Skeletal muscle tissue (tissue), 4 donors: ENCODE data around the gene PRICKLE1. TPM values are rescaled to one million over a fixed set of nuclear protein-coding genes. Genes with fewer than 3 reads are reported as not detected.

Experiments
- H3K27ac ChIP-seq: one replicate; pipeline ENCODE4 v1.7.0; 2013; ENCODE audit warnings: mild to moderate bottlenecking, low read depth, low read length, inconsistent platforms
- H3K27me3 ChIP-seq, 3 donors: one replicate each; pipeline ENCODE4 v1.7.0; 2013; ENCODE audit warnings: low read length in 3 of 3; ENCODE audit not compliant: control insufficient read depth in 3 of 3, insufficient read depth in 3 of 3
- H3K36me3 ChIP-seq, 3 donors: one replicate each; pipeline ENCODE4 v1.7.0; 2013; ENCODE audit warnings: low read length in 3 of 3; ENCODE audit not compliant: control insufficient read depth in 3 of 3, insufficient read depth in 3 of 3
- H3K4me1 ChIP-seq, 3 donors: one replicate each; pipeline ENCODE4 v1.7.0; 2013; ENCODE audit warnings: low read length in 3 of 3, mild to moderate bottlenecking in 3 of 3; ENCODE audit not compliant: control insufficient read depth in 3 of 3, insufficient read depth in 3 of 3
- H3K4me3 ChIP-seq, 3 donors: one replicate each; pipeline ENCODE4 v1.7.0; 2013; ENCODE audit warnings: low read length in 3 of 3
- H3K9ac ChIP-seq, 3 donors: one replicate each; pipeline ENCODE4 v1.7.0; 2013; ENCODE audit warnings: low read length in 3 of 3, mild to moderate bottlenecking in 3 of 3, moderate library complexity in 2 of 3, low read depth in 1 of 3
- H3K9me3 ChIP-seq, 3 donors: one replicate each; pipeline ENCODE4 v1.7.0; 2013; ENCODE audit warnings: low read length in 3 of 3; ENCODE audit not compliant: control insufficient read depth in 3 of 3
- total RNA-seq: library from RNA; depleted of rRNA; stranded (reverse); fragments of >200 nt; gene quantifications from one replicate; pipeline ENCODE4 v1.2.3, GENCODE V29; 2014
- donor health status: Osteomylitis.

Gene PRICKLE1
- total RNA-seq, 1 donor from 2014 or later = 27.1 TPM

DNA sequence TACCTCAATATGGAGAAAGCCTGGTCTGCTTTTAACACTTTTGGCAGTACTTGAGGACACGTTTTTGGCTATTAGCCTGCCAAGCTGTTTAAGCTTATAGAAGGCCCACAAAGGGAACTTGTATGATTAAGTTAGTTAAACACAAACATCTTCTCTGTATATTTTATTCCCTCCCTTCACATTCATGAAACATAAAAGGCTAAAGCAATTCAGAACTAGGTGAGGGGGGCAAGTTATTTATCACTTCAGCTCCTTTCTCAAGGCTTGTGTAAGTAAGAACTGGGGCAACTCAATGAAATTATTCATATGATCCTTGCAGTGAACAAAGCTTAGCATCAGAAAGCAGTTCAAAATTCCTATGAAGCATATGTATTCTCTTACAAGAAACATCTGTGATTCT, 7.5 kb downstream of the PRICKLE1 start:
- Histone ChIP-seq H3K9ac (no peak overlapping the region), H3K4me3 (no peak overlapping the region), H3K36me3 (no peaks in the 10 kb centered on the region), H3K4me1 (peaks cover 16 to 22% (median 17%) of the 10 kb centered on the region in 3 donors), H3K27ac (no peak overlapping the region), H3K27me3 (no peaks in the 10 kb centered on the region), H3K9me3 (no peaks in the 10 kb centered on the region)

DNA sequence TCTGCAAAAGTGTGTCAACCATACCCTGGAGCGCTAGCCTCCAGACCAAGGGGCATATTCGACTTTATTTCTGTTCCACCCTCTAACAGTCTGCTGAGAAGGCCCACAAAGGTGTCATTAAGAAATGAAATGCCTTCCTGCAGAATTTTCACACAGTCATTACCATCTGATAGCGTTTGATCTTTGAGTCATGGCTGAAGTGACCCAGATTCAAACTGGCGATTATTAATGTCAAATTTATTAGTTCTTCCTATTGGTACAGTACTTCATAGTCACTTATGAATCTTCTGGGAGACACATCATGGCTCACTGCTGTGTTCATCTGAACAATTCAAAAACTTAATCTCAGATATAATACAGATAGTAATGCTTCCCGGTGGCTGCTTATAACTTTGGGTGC, 13.2 kb downstream of the PRICKLE1 start:
- no peak overlapping the region for H3K9ac ChIP-seq
- H3K36me3 ChIP-seq = no peaks in the 10 kb centered on the region
- H3K9me3 ChIP-seq = no peaks in the 10 kb centered on the region
- H3K4me3 ChIP-seq = no peak overlapping the region
- H3K27me3 ChIP-seq = no peaks in the 10 kb centered on the region
- H3K4me1 ChIP-seq = no peaks in the 10 kb centered on the region
- H3K27ac ChIP-seq = no peak overlapping the region

DNA sequence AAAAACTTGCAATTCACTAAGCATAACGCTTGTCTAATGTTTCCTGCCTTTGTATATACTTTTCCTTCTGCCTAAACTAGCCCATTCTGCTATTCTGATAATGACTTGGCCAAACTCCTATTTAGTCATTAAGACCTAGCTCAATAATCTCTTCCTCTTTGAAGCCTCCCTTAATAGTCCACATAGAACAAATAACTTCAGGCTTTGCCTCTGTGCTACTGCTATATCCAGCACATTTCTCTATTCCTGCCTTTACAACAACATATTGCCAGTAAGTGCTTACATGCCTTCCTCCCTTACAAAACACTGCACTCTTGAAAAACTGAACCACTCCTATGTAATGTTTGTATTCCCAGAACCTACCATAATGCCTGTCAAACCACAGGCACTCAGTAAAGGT, 13.8 kb downstream of the PRICKLE1 start:
- Histone ChIP-seq H3K4me1 (no peaks in the 10 kb centered on the region), H3K27ac (no peak overlapping the region), H3K4me3 (no peak overlapping the region), H3K36me3 (no peaks in the 10 kb centered on the region), H3K9me3 (no peaks in the 10 kb centered on the region), H3K9ac (no peak overlapping the region), H3K27me3 (no peaks in the 10 kb centered on the region)

DNA sequence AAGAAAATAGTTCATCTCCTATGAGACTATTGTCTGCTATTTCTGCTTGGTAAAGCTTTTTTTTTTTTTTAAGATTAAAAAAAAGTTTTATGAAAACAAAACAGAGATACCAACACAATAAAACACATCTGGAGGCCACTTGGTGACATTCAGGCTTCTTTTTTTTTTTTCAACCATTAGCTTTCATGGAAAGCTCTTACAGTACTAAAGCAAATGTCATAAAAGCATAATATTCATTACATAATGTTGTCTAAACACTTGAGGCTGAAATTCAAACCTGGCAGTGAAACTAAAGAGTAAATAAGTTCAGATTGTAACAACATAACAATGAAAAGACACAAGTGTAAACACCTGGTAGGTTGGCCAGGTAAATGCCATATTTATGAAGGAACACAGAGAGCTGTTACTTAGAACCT, 14.7 kb downstream of the PRICKLE1 start:
- Histone ChIP-seq H3K27me3 (no peaks in the 10 kb centered on the region), H3K4me1 (peaks cover 0 to under 1% (median 0%) of the 10 kb centered on the region in 3 donors), H3K9ac (no peak overlapping the region), H3K36me3 (no peaks in the 10 kb centered on the region), H3K9me3 (no peaks in the 10 kb centered on the region), H3K4me3 (no peak overlapping the region), H3K27ac (no peak overlapping the region)

DNA sequence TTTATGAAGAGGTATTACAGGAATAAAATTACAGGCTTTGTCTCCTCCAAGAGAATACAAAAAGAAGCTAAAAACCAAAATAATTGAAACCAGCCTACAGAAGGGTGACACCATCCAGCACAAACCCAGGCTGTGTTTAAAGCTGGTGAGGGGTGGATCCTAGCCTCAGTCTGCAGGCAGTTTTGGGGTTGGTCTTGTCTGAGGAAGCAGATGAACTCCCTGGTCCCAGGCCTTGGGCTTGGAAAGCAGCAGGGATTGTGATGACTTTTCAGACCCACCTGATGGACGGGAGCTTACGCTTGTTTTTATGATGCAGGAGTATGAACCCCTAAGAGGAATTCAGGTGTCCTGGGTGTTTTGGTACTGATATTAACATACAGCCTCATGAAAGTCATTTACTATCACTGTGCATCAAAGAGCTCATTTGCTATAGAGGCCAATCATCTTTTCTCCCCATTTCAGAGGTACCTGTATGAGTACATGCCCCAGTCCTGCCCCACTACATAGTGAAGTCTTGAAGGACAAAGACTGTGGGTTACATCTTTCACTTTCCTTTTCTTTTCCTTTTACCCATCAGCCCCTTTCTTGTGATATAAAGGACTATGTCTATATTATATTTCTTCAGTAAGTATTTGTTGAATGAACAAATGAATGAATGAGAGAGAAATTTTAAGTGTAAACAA, 18.1 kb downstream of the PRICKLE1 start:
- Histone ChIP-seq H3K9me3 (no peaks in the 10 kb centered on the region), H3K4me1 (peaks cover 0 to 6% (median 0%) of the 10 kb centered on the region in 3 donors), H3K27ac (no peak overlapping the region), H3K9ac (no peak overlapping the region), H3K27me3 (no peaks in the 10 kb centered on the region), H3K36me3 (no peaks in the 10 kb centered on the region), H3K4me3 (no peak overlapping the region)

DNA sequence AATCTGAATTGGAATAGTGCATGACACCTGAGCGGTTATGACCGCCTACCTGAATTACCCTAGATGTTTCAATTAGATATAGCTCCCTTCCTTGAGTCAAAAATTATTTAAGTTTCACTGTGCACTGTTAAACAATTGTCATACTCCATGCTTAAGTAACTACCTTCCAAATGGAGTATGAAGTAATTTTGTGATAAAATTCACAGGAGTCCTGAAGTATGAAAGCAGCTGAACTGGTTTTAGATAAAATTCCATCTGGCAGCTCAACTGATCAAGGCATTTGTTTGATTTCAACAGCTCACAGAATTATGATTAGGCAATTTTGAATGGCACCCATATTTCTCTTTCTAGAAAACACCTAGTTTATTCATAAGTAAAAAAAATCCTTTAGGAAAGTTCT, 19.5 kb downstream of the PRICKLE1 start:
- Histone ChIP-seq H3K4me1 (peaks cover 4 to 11% (median 5%) of the 10 kb centered on the region in 3 donors), H3K27me3 (no peaks in the 10 kb centered on the region)

DNA sequence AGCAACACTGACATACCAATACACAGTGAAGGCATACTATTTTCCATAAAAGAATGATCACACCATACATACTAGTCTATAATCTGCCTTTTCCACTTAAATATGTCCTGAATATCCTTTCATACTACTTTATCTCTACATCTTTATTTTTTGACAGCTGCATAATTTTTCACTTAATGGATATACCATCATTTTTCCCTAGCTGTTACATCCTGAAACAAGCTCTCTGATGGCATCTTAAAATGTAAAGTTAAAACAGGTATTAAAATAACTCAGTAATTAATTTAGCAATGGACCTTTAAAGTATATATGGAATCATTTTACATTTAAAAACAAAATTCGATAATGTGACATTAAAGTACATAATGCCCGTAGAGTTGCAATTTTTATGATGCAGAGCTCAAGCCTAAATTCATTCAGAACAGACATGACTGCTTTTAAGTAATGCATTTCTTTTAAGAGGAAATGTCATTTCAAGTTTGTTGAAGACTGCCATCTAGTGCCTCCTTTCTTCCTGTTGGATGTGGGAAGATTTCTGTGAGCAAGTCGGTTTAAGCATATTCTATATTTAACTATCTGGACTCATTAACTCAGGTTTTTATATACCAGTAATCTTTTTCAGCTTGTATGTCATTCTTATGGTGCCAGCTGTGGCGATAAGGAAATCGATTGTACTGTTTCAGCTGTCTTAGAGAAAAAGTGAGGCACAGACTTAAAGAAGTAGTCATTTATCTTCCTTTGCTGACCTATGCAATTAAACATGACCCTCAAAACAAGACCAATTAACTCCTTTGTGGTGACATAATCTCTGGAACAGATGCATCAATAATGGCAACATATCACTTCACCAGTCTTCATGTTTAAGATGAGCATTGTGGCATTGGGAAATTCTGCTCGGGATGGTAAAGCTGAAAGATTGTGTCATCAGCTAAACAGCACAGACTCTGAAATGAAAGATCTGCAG, 20.3 kb downstream of the PRICKLE1 start:
- H3K4me1 ChIP-seq = peaks cover 4 to 11% (median 5%) of the 10 kb centered on the region in 3 donors
- no peak overlapping the region for H3K4me3 ChIP-seq
- no peaks in the 10 kb centered on the region for H3K36me3 ChIP-seq
- no peaks in the 10 kb centered on the region for H3K9me3 ChIP-seq
- H3K27me3 ChIP-seq = no peaks in the 10 kb centered on the region
- no peak overlapping the region for H3K27ac ChIP-seq
- H3K9ac ChIP-seq = no peak overlapping the region

More for the DNA sequence above, 19.5 kb downstream of the PRICKLE1 start:
- H3K36me3 ChIP-seq = no peaks in the 10 kb centered on the region
- no peaks in the 10 kb centered on the region for H3K9me3 ChIP-seq
- no peak overlapping the region for H3K27ac ChIP-seq
- H3K4me3 ChIP-seq = no peak overlapping the region
- no peak overlapping the region for H3K9ac ChIP-seq

DNA sequence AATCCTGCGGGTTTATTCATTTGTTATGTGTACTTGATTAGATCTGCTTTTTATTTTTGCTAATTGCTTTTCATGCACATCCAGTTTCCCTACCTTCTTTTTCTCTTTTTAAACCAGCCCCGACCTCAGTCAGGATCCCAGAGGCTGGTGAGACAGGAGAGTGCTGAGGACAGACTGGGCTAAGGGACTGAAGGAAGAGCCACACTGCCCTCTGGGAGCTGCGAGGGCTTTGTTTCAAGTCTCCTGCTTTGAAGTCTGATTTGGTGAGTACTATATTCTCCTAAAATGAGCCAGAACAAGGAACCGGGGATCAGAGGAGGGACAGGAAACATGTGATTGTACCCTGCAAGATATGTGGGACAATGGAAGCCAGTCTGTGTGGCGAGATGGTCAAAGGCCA, 23.9 kb downstream of the PRICKLE1 start:
- Histone ChIP-seq H3K4me1 (peaks cover 5 to 11% (median 6%) of the 10 kb centered on the region in 3 donors), H3K27me3 (no peaks in the 10 kb centered on the region), H3K36me3 (no peaks in the 10 kb centered on the region), H3K9ac (no peak overlapping the region), H3K4me3 (no peak overlapping the region), H3K27ac (no peak overlapping the region), H3K9me3 (no peaks in the 10 kb centered on the region)

DNA sequence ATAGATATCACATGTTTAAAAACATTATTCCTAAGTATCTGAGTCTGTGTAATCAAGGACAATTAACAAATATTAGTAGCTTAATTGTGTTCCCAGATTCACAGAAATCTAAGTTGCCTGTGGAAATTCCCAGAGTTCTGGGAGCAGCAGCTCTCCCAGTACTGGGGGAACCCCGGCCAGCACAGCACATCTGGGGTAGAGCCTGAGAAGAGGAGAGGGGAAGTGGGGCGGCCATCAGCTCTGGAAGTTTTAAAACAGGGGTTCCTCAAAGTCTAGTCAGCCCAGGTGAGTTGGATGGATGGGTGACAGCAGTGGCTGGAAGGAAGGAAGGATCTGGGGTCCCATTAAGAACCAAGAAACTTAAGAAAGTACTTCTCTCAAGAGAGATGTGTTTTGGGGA, 24.6 kb downstream of the PRICKLE1 start:
- Histone ChIP-seq H3K27ac (no peak overlapping the region), H3K36me3 (no peaks in the 10 kb centered on the region), H3K4me1 (peaks cover 5 to 11% (median 7%) of the 10 kb centered on the region in 3 donors), H3K27me3 (no peaks in the 10 kb centered on the region), H3K4me3 (no peak overlapping the region), H3K9ac (no peak overlapping the region), H3K9me3 (no peaks in the 10 kb centered on the region)

DNA sequence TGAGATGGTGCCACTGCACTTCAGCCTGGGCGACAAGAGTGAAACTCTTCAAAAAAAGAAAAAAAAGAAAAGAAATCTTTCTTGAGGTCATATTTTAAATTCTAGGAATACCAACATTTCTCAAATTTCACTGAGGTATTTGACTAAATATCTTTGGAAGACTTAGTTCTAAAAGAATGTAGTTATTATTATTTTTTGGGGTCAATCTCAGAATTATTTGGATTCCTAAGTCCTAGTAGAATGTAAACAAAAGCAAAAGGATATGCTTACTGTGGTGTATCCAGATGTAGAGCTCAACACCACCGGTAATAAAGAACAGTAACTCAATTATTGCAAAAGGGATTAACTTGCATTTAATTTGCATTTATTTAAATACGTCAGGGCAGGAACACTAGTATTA, 25.0 kb downstream of the PRICKLE1 start:
- H3K27me3 ChIP-seq = no peaks in the 10 kb centered on the region
- H3K9ac ChIP-seq = no peak overlapping the region
- H3K9me3 ChIP-seq = no peaks in the 10 kb centered on the region
- no peak overlapping the region for H3K4me3 ChIP-seq
- H3K27ac ChIP-seq = no peak overlapping the region
- peaks cover 5 to 7% (median 7%) of the 10 kb centered on the region in 3 donors for H3K4me1 ChIP-seq
- H3K36me3 ChIP-seq = no peaks in the 10 kb centered on the region
